HepG2 (cell line): ENCODE results near the gene ATP9B.

ENCODE experiments used
- CTCF ChIP-seq: sonication (generic); formaldehyde crosslinking; IDR thresholded peaks from 2 replicates; pipeline ENCODE4 v1.5.0; 2020; ENCODE audit warnings: mild to moderate bottlenecking, missing genetic modification reagents, moderate library complexity
- HDAC2 ChIP-seq: sonication (generic); formaldehyde crosslinking; IDR thresholded peaks from 2 replicates; pipeline ENCODE4 v1.4.0; 2020; ENCODE audit warnings: missing genetic modification reagents
- IRF2 ChIP-seq: IDR thresholded peaks from 2 replicates; pipeline ENCODE4 v1.6.1; 2018; ENCODE audit warnings: missing genetic modification reagents, missing compliant biosample characterization
- MATR3 ChIP-seq: sonication (generic); formaldehyde crosslinking; IDR thresholded peaks from 2 replicates; pipeline ENCODE4 v1.4.0; 2020; ENCODE audit warnings: missing genetic modification reagents
- NR1H2 ChIP-seq: sonication (generic); formaldehyde crosslinking; IDR thresholded peaks from 2 replicates; pipeline ENCODE4 v1.8.1; 2022; ENCODE audit warnings: low read depth, missing genetic modification reagents, borderline replicate concordance
- NR2F1 ChIP-seq, 2 experiments: fragments of 450-650 bp in 1 of 2; formaldehyde crosslinking in 1 of 2; IDR thresholded peaks; 2 replicates each; pipeline versions ENCODE4 v1.5.0 to v1.6.1; 2016 to 2020; ENCODE audit warnings: mild to moderate bottlenecking in 1 of 2, missing compliant biosample characterization in 1 of 2, missing genetic modification reagents in 1 of 2, moderate library complexity in 1 of 2
- POLR2A ChIP-seq, 2 experiments: IDR thresholded peaks; 2 replicates each; pipeline ENCODE4 v1.6.1; 2011; ENCODE audit warnings: low read depth in 2 of 2, low read length in 2 of 2, mild to moderate bottlenecking in 1 of 2, moderate library complexity in 1 of 2; ENCODE audit not compliant: insufficient read depth in 1 of 2
- POLR2AphosphoS5 ChIP-seq: IDR thresholded peaks from 2 replicates; pipeline ENCODE4 v1.6.1; 2012; ENCODE audit warnings: low read depth, low read length
- PRPF4 ChIP-seq: fragments of 200-400 bp; formaldehyde crosslinking; IDR thresholded peaks from 2 replicates; pipeline ENCODE4 v1.6.1; 2016; ENCODE audit warnings: low read length, low read depth; ENCODE audit not compliant: poor library complexity, severe bottlenecking
- ZNF205 ChIP-seq: IDR thresholded peaks from 2 replicates; pipeline ENCODE4 v1.6.1; 2018; ENCODE audit warnings: missing biosample characterization, missing genetic modification reagents
- ZNF549 ChIP-seq: sonication (generic); formaldehyde crosslinking; IDR thresholded peaks from 2 replicates; pipeline ENCODE4 v1.5.0; 2020; ENCODE audit warnings: missing genetic modification reagents

GRCh38 chr18:79193826-79194225 is 124.6 kb downstream of the ATP9B start:
- TF ChIP-seq POLR2AphosphoS5 (no peak), PRPF4 (no peak), IRF2 (CRISPR knock-in tag) (no peak), CTCF (no peak), NR1H2 (CRISPR knock-in tag) (no peak), ZNF205 (CRISPR knock-in tag) (no peak), ZNF549 (no peak), NR2F1 (CRISPR knock-in tag; IDR thresholded peaks at IDR 0.05) (no peak), POLR2A (IDR thresholded peaks at IDR 0.05; ENCODE audit: insufficient read depth in 1 of 2, low read depth in 2 of 2, low read length in 2 of 2) (no peak), HDAC2 (CRISPR knock-in tag) (no peak), MATR3 (CRISPR knock-in tag) (no peak)
